Left renal pelvis (tissue), 4 donors: Measurements from ENCODE around the gene SIAE. TPM values are rescaled to one million over a fixed set of nuclear protein-coding genes. Genes with fewer than 3 reads are reported as not detected.

Experiments used
- DNase-seq, 4 donors: peaks; one replicate each; pipeline ENCODE4 v3.0.0-alpha.2; 2013; ENCODE audit warnings: low read depth in 4 of 4, low spot score in 3 of 4
- polyA plus RNA-seq, 4 donors: library from polyadenylated mRNA; unstranded; fragments of 120-200 nt; gene quantifications; one replicate each; pipeline ENCODE4 v1.2.1, GENCODE V29; 2013; ENCODE audit not compliant: insufficient read length in 4 of 4

The SIAE gene, protein sequence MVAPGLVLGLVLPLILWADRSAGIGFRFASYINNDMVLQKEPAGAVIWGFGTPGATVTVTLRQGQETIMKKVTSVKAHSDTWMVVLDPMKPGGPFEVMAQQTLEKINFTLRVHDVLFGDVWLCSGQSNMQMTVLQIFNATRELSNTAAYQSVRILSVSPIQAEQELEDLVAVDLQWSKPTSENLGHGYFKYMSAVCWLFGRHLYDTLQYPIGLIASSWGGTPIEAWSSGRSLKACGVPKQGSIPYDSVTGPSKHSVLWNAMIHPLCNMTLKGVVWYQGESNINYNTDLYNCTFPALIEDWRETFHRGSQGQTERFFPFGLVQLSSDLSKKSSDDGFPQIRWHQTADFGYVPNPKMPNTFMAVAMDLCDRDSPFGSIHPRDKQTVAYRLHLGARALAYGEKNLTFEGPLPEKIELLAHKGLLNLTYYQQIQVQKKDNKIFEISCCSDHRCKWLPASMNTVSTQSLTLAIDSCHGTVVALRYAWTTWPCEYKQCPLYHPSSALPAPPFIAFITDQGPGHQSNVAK
- 10 to 100 TPM in 3 of 4 donors, 1 to 10 TPM in 1; 6.0 to 32.9 (median 31.4) TPM for polyA plus RNA-seq

DNA sequence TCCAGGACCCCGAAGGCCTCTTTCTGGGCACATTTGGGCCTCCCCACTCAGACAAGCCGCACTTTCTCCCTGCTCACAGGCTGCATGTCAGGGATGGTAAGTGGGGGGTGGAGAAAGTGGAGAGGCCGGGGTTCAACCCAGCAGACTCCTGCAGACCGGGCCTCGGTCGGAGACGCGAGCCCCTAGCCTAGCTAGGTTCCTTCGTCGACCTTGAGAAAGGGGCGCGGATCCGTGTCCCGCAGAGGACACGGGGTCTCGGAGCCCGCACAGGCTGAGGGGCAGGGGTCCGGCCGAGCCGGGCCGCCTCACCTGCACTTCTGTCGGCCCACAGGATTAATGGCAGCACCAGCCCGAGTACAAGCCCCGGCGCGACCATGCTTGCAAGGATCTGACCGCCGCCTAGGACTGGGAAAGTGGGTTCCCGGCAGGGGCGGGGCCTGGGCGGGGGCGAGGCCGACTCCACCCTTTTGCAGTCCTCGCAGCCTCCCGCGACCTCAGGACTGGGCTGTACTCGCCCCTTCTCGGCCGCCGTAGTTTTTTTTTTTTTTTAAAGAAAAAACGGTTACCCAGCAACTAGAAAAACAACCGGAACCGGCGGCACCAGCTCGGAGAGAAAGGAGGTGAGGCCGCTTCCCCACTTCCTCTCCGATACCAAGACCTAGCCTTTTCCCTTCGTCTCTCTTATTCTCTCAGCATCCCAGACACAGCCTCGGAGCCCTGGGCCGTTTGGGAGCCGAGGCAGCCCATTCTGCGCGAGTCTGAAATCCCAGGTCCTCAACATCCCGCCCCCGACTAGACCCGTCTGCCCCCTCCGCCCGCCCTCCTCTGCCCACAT is at the start of gene SIAE, which contains the start of gene SPA17:
Gene SIAE, minus strand, starts transcription at position 407 of the 835 bp plus-strand sequence. Its CDS starts 31 bp downstream, at position 376.
Gene SPA17, plus strand, starts transcription at position 572 of the 835 bp plus-strand sequence. CDS start 1,361 bp downstream, outside the sequence.
- peak; percentile 79 to 92 (median 92) for DNase-seq

DNA sequence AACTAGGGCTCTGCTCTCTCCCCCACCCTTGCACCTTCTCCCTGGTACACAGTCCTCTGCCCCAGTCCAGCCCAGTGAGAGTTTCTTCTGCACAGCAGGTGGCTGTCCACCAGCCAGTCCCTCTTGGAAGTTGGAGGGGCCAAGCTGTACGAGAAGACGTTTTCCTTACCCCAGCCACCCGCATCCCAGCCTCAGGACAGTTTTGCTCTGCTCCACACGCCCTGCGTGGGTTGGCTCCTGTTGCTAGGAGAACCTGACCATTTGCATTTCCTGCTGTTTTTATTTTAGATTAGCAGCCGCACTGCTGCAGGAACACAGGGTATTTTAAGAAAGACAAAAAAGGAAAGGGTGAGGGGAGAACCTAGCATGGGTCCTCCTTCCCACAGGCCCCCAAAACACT is 48.6 kb upstream of the SIAE start:
- DNase-seq = no peak

DNA sequence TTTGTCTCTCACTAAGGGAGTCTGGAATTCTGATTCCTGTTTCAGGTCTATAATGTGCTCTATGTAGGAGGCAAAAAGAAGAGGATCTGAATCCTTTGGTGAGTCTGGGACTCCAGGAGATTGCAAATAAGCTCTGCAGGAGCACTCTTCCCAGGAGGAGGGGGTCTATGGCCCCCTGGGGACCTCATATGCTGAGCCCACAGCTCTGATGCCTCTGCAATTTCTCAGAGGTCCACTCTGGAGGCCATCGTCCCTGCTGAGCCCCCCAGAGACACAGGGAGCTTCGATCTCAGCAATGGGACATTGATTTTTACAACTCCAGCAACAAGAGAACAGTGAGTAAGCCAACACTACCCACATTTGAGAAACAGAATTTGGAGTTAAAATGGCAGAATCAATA is 46.0 kb upstream of the SIAE start:
- no peak for DNase-seq

DNA sequence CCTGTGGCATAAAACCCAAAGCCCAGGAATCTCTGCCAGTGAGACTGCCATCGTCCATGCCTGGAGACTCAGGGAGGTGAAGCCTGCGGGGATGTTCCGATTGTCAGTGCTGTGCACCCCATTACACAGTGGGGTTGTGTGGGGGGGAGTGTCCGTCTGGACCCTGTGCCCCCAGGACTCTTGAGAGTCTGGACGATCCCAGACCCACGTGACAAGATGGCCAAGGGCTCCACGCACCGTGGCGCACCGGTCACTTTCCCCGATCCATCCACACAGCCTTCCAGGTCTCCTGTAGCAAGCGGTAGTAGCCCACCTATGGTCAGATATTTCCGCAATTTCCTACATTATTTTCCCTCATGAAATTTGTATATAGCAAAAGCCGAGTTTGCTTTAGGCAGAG is 45.3 kb upstream of the SIAE start:
- DNase-seq = no peak

DNA sequence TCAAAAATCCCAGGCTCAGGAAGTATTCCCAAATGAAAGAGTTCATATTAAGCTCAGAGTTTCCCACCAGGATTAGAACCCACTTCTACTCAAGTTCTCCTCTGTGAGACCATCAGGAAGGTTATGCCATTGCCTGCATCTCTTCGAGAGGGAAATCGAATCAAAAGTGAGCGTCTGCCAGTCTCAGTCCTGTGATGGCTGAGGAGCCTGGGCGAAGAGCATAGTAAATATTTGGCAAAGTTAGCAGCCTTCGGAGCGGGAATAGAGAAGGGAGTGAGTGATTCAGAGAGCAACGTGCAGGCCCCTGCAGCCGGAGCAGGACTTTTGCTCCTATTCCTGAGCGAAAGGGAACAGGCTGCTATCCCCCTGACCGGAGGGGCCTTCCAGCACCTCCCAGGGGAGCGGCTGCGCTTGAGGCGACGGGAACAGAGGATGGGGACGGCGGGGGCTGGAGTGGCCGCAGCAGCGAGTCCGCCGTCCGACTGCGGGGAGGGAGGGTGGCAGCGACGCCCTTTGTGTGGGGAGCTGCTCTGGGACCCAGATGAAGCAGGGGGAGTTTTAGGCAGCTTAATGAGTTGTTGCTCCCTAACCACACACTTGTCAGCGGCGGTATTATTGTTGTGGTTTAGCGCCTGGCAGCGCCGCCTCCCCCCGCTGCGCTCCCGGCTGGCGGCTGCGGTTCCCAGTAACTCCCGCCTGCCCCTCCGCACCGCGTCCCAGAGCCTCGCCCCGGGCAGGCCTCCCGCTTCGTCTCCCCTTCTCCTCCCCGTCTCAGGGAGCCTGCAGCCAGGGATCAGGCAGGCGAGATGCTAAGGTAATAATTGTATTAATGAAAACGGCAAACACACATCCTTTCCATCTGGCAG is 44.5 kb upstream of the SIAE start:
- DNase-seq = no peak

DNA sequence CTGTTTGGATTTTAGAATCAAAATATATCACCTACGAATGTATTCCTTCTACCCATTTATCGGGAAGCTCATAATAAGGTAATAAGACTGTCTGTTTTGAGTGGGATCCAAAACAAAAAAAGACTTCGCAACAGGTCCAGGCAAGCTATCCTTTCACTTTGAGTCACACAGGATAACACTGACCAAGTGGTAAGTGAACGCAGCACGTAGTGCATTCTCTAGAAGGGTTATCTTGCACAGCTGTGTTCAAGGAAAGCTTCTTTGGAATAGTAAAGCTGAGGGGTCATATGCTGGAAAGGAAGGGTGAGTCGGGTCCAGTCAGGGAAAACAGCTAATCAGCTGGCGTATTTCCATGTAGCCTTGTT is 43.9 kb upstream of the SIAE start:
- no peak for DNase-seq

DNA sequence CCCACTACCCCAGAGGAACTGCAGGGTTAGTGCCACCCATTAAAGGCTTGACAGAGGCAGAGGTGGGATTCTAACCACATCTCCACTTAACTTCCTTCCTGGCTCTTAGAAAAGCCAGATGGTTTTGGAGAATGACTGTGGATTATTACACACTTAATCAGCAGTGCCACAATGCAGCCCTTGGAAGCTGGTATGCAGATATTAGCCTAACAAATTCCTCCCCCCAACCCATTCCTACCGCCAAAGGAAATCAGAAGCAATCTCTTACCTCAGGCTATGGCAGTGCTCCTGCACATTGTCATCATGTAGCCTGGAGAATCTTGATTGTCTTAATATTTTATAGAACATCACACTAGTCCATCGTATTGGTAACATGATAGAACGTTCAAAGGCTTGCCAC is 43.1 kb upstream of the SIAE start:
- no peak for DNase-seq

DNA sequence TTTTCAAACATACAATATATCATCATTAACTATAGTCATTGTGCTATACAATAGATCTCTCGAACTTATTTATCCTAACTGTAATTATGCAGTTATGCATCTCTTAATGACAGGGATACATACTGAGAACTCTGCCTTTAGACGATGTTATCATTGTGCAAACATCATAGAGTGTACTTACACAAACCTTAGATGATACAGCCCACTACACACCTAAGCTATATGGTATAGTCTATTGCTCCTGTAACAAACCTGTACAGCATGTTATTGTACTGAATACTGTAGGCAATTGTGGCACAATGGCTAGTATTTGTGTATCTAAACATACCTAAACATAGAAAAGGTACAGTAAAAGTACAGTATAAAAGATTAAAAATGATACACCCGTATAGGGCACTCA is 38.9 kb upstream of the SIAE start:
- no peak for DNase-seq

DNA sequence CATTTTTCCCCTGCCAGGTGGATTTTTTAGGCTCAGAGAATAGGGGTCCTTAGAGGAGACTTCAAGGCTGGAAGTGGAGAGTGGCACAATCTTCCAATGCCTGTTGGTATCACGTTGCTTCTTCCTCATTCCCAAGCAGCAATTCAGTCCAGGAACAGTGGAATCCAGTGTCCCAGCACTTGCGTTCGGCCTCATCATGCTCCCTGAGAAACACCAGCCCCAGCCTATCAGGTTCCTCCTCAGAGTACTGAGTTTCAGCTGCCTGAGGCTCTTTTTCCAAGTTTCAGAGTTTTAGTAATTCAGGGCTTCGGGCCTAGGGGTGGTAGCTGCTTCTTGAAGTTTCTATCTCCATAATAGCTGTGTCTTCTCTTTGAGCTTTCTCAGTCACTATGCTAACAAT is 34.3 kb upstream of the SIAE start:
- DNase-seq = no peak

DNA sequence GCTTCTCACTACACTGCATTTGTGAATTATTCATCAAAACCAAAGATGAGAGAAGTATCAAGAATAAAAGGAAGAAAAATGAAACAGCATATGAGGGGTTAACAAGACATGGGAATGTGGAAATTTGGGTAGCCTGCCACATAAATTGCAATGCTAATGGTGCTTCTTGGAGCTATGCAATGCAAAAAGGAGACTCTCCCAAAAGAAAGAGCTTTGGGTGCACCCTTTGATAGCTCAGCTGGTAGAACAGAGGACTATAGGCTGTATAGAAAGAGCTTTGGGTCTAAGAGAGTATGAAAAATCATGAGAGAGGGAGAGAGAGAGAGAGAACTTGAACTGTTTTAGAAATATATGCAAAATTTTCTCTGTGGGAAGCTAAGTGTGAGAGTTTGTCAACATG is 26.5 kb upstream of the SIAE start:
- no peak for DNase-seq

DNA sequence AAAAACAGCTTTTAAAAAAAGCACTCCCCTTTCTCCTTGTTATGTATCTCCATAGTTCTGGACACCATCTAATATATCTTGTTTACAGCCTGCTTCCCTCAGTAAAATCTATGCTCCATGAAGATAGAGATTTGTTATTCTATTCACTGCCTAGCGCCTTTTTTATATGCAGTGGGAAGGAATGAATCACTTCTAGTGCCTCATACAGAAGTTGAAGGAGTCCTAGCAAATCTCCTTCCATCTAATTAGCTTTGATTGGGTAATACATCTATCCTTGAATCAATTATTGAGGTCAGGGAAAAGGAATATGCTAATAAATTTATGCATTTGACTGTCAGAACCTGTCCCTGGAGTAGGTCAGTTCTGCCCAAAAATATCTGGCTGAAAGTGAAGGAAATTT is 26.0 kb upstream of the SIAE start:
- DNase-seq = no peak

DNA sequence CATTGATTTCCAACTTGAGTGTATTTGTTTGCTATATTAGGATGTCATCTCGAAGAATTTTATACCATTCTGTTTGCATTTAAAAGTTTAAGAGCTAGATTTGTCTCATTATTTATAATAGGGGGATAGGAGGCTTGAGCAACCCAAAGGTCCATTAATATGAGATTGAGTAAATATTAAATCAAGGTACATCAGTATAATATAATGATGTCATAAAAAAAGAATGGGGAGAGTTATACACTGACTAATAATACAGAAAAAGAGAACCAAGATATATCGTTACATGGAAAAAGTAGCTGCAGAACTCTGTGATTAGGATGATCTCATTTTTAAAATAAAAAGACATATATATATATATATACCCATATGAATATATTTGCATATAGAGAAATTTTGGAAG is 19.6 kb upstream of the SIAE start:
- DNase-seq = no peak

DNA sequence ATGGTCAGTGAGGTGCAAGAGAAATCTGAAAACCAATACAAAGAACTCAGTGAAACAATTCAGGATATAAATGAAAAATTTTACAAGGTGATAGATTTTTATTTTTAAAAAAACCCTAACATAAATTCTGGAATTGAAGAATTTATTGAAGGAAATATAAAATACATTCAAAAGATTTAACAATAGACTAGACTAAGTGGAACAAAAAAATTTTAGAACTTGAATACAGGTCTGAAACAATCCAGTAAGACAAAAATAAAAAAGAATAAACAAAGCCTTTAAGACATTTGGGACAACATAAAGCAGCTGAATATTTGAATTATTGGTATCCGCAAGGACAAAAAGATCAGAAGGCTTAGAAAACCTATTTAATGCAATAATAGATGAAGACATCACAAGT is 8.9 kb upstream of the SIAE start:
- no peak for DNase-seq

DNA sequence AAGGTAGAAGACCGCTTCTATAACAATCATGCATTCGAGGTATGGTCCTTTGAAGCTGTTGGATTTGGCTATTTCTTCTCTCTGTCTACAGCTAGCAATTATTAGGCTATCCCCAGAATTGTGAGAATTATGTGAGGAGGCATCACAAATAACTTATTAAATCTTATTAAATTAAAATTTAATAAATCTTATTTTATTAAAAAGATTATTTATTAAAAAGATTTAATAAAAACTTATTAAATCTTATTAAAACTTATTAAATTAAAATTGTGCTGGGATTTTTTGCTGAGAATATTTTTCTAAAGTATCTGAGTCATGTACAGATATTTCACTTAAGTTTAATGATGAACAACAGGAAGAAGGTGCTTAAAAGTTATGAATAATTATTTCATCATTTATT is 7.9 kb upstream of the SIAE start:
- no peak for DNase-seq

DNA sequence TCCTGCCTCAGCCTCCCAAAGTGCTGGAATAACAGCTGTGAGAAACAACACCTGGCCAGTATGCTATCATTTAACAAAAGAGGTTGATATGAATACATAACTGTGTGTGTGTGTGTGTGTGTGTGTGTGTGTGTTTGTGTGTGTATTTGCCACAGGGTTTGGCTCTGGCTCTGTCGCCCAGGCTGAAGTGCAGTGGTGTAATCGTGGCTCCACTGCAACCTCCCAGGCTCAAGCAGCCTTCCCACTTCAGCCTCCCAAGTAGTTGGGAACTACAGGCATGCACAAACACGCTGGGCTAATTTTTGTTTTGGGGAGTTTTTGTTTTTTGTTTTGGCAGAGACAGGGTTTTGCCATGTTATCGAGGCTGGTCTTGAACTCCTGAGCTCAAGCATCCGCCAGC is 4.9 kb upstream of the SIAE start:
- DNase-seq = no peak

DNA sequence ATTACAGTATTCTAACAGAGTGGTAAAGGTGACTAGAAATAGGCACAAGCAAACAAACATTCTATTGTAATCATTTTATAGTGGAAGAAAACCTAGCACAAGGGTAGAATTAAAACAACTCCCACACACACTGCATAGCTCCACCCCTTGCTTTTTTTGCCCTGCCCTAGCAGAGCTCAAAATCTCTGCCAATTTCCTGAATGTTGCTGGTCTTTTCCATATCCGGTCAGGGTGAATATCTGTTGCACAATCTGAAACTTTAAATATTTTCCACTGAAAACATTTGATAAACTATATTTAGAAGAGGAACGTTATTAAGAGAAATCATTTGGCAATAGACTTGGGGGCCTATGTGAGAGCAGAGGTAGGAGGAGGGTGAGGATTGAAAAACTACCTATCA is 2.8 kb upstream of the SIAE start:
- DNase-seq = no peak

DNA sequence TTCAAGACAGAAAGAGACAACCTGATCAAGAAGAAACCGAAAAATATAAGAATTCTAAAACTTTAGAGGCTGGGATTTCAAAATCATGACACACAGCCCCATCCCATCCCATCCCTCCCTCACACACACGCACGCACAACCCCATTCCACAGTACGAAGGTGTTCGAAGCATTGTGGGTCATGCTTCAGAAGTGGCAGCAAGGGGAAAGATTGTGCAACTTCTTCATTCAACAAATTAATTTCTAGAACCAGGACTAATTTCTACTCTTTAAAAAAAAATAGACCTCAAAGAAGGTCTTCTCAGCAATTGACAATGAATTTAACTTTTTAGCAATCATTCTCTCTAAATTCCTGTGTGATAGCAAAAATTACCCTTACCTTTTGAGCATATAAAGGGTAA is 1.0 kb upstream of the SIAE start:
- no peak for DNase-seq

DNA sequence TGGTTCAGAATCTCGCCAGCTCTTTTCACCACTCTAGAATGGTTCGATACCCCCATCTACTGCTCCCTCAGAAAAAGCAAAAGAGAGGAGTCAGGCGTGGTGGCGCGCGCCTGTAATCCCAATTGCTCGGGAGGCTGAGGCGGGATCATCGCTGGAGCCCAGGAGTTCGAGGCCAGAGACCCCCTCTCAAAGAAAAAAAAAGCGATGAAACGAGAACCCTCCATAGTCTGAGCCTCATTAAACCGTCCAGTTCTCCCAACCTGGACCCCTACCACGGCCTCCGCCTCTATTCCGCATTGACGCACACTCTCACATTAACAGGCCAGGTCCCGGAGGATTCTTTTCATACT is 604 bp upstream of the SIAE start:
- no peak for DNase-seq

DNA sequence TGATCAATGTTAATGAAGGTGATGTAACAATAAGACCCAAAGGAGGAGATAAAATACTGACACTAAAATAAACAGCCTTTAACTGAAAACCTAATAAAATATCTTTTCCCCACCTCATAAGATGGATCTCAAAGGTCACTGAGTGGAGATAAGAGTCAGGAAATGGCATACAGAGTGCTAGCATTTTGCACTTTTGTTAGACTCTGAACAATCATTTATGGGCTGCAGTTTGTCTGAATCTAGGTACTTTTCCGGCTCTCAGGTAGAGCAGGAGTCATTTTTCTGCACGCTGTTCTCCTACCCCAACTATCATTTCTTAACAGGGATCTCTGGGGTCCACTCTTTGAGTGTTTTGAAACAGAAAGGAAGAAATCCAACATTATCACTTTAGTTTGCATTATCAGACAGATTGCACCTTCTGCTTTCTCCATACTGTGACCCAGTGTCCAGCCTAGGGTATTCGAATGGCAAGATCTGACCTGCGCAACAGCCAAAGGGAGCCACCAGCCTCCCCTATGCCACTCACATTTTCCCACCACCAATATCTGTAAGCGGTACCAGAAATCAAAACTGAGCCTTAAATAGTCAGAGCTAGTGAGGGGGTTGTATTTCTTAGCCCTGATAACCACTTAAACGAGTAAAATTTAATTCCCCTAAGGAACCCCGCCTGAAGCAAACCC is 863 bp downstream of the SIAE start:
- no peak for DNase-seq

DNA sequence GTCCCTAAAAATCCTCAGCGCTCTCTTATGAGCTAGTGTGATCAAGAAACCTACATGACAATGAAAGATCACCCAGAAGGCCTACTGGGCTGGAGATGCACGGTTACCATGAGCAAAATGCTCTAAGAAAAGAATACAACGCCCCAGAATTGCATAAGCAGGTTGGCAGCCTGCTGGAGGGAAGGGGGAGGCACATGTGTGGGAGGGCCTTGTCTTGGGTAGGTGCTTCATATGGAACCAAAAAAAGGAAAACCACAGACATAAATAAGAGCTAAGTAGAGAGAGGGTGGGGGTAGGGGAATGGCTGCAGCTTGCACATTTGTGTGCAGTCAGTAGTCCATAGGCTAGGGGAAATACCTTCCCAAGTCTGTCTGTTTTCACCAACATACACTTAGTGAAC is 2.8 kb downstream of the SIAE start:
- DNase-seq = no peak
